Activated CD4-positive, alpha-beta memory T cell treated with anti-CD3 and anti-CD28 coated beads for 36 hours (primary cell): ENCODE measurements around the gene IL26. TPM values are rescaled to one million over a fixed set of nuclear protein-coding genes. Genes with fewer than 3 reads are reported as not detected.

Experiments
- total RNA-seq, 2 experiments: library from RNA; stranded (reverse); gene quantifications; one replicate each; pipeline ENCODE4 v1.2.3, GENCODE V29; 2021

Gene IL26
- total RNA-seq, 2 experiments from 2014 or later, result 2.0 to 2.1 TPM

Other genes with a start within 250 kb of the IL26 start
- 1 to 10 TPM in 1 of 2 experiments, under 1 TPM in 1; 0.48 to 1.1 TPM for gene IFNG-AS1, start 236.4 kb downstream of the IL26 start, total RNA-seq
- 100 to 1,000 TPM; 535 to 546 TPM for gene IFNG, start 66.1 kb downstream of the IL26 start, total RNA-seq
- gene IL22, start 27.8 kb upstream of the IL26 start, total RNA-seq, result 1 to 10 TPM; 5.4 to 6.4 TPM
- gene MDM1, start 106.6 kb upstream of the IL26 start, total RNA-seq, result 10 to 100 TPM; 13.8 to 15.6 TPM